Smooth muscle cell (in vitro differentiated cells): ENCODE results near the gene KLF3. TPM values are rescaled to one million over a fixed set of nuclear protein-coding genes. Genes with fewer than 3 reads are reported as not detected.

Experiments
- DNase-seq: peaks from one replicate; lab custom pipeline; 2025; ENCODE audit not compliant: unreplicated experiment; lab: John Stamatoyannopoulos, UW
- H2AFZ ChIP-seq: fragments of 200-600 bp; sonication (generic); 2 replicates; pipeline ENCODE4 v1.6.0; 2016; ENCODE audit warnings: antibody characterized with exemption, low read depth, mild to moderate bottlenecking
- H3F3A ChIP-seq: fragments of 200-600 bp; sonication (generic); 2 replicates; pipeline ENCODE4 v1.6.0; 2017; ENCODE audit warnings: antibody characterized with exemption, low read depth
- H3K27ac ChIP-seq: fragments of 200-600 bp; sonication (generic); 2 replicates; pipeline ENCODE4 v1.5.1; 2016; ENCODE audit warnings: low read depth, mild to moderate bottlenecking
- H3K27me3 ChIP-seq: fragments of 200-600 bp; sonication (generic); 2 replicates; pipeline ENCODE4 v1.6.1; 2016; ENCODE audit warnings: low read depth, mild to moderate bottlenecking
- H3K36me3 ChIP-seq: fragments of 200-600 bp; sonication (generic); 2 replicates; pipeline ENCODE4 v1.5.1; 2016; ENCODE audit warnings: low read depth
- H3K4me1 ChIP-seq: fragments of 200-600 bp; sonication (generic); 2 replicates; pipeline ENCODE4 v1.5.1; 2016; ENCODE audit warnings: low read depth
- H3K4me2 ChIP-seq: fragments of 200-600 bp; sonication (generic); 2 replicates; pipeline ENCODE4 v1.6.0; 2016; ENCODE audit warnings: mild to moderate bottlenecking
- H3K4me3 ChIP-seq: fragments of 200-600 bp; sonication (generic); 2 replicates; pipeline ENCODE4 v1.5.1; 2016; ENCODE audit warnings: mild to moderate bottlenecking
- H3K79me2 ChIP-seq: fragments of 200-600 bp; sonication (generic); 2 replicates; pipeline ENCODE4 v1.6.0; 2016; ENCODE audit warnings: low read depth, mild to moderate bottlenecking
- H3K9ac ChIP-seq: fragments of 200-600 bp; sonication (generic); 2 replicates; pipeline ENCODE4 v1.6.0; 2016; ENCODE audit warnings: low read depth
- H3K9me3 ChIP-seq: fragments of 200-600 bp; sonication (generic); replicated peaks from 2 replicates; pipeline ENCODE4 v1.5.1; 2016; ENCODE audit warnings: low read depth
- H4K20me1 ChIP-seq: fragments of 200-600 bp; sonication (generic); 2 replicates; pipeline ENCODE4 v1.6.0; 2016; ENCODE audit warnings: low read depth
- WGBS: methylation state at CpG from one replicate; pipeline ENCODE4 v1.1.7; 2016; ENCODE audit warnings: low lambda C conversion rate; 5-methylcytosine and 5-hydroxymethylcytosine counted together
- polyA plus RNA-seq: library from polyadenylated mRNA; unstranded; fragments of >200 nt; fragmentation: Nextera tagmentation; extraction: Ambion mirVana; gene quantifications from 2 replicates; pipeline ENCODE4 v1.2.1, GENCODE V29; 2016
- total RNA-seq: library from RNA; depleted of rRNA; stranded (reverse); fragments of >200 nt; gene quantifications from 2 replicates; pipeline ENCODE4 v1.2.3, GENCODE V29; 2014
- TF ChIP-seq, protein P1 (sequence below): fragments of 200-600 bp; sonication (generic); IDR thresholded peaks from 2 replicates; pipeline ENCODE4 v1.5.1; 2017; ENCODE audit warnings: borderline replicate concordance, mild to moderate bottlenecking, antibody characterized with exemption; ENCODE audit not compliant: insufficient read depth, poor library complexity, severe bottlenecking

Gene KLF3
- total and polyA plus RNA-seq, 2 experiments from 2014 or later, result 26.0 to 37.5 TPM

DNA sequence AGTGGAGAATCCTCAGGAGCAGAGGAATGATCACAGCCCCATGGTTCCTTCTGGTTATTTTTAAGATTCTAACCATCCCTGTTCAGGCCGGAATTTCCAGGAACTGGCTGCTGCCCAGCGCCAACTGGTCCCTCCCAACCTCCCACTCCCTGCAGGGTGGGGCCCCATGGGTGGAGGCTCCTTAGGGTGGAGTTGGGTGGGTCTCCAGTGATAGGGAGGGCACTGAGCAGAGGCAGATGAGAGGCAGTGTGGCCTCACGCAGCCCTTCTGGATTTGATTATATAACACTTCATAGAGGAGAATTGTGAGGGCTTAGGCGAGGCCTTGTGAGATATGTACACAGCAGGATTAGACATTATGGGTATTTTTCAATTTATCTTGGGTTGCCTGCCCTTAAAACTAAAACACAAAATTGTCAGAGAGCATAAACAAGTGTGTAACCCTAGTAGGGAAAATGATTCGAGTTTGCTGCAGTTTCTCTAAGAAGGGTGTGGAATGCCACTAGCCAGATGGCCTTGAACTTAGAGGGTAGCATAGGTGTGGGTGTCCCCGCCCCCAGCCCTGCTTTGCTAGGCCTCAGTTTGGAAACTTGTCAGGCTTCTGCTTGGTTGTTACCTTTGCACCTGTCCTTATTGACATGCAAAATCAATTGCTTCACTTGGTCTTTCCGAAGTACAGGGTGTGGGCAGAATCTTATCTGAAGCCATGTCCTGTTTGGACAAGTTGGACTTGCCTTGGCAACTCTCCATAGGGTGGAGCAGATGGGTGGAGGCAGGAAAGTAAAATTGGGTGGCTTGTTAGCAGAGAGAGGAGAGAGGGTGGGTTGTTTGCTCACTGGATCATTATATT lies 9.4 kb downstream of the KLF3 start:
- no peaks in the 10 kb centered on the region for H3K27me3 ChIP-seq
- 27% methylated on average over 7 of the region's 7 CpGs for WGBS
- DNase-seq, result no peak
- peaks cover 33% of the 10 kb centered on the region for H3F3A ChIP-seq
- peak overlapping the region; percentile 64 for H3K4me2 ChIP-seq
- no peaks in the 10 kb centered on the region for H3K9me3 ChIP-seq
- peaks cover 83% of the 10 kb centered on the region for H3K79me2 ChIP-seq
- peak overlapping the region; percentile 99 for H3K27ac ChIP-seq
- TF ChIP-seq, protein P1, sequence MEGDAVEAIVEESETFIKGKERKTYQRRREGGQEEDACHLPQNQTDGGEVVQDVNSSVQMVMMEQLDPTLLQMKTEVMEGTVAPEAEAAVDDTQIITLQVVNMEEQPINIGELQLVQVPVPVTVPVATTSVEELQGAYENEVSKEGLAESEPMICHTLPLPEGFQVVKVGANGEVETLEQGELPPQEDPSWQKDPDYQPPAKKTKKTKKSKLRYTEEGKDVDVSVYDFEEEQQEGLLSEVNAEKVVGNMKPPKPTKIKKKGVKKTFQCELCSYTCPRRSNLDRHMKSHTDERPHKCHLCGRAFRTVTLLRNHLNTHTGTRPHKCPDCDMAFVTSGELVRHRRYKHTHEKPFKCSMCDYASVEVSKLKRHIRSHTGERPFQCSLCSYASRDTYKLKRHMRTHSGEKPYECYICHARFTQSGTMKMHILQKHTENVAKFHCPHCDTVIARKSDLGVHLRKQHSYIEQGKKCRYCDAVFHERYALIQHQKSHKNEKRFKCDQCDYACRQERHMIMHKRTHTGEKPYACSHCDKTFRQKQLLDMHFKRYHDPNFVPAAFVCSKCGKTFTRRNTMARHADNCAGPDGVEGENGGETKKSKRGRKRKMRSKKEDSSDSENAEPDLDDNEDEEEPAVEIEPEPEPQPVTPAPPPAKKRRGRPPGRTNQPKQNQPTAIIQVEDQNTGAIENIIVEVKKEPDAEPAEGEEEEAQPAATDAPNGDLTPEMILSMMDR, result no peak
- H4K20me1 ChIP-seq, result peaks cover 82% of the 10 kb centered on the region
- no peaks in the 10 kb centered on the region for H3K36me3 ChIP-seq
- H3K9ac ChIP-seq, result no peak overlapping the region
- peaks cover 74% of the 10 kb centered on the region for H3K4me1 ChIP-seq
- peak overlapping the region; percentile 15 for H3K4me3 ChIP-seq
- H2AFZ ChIP-seq, result no peak overlapping the region

DNA sequence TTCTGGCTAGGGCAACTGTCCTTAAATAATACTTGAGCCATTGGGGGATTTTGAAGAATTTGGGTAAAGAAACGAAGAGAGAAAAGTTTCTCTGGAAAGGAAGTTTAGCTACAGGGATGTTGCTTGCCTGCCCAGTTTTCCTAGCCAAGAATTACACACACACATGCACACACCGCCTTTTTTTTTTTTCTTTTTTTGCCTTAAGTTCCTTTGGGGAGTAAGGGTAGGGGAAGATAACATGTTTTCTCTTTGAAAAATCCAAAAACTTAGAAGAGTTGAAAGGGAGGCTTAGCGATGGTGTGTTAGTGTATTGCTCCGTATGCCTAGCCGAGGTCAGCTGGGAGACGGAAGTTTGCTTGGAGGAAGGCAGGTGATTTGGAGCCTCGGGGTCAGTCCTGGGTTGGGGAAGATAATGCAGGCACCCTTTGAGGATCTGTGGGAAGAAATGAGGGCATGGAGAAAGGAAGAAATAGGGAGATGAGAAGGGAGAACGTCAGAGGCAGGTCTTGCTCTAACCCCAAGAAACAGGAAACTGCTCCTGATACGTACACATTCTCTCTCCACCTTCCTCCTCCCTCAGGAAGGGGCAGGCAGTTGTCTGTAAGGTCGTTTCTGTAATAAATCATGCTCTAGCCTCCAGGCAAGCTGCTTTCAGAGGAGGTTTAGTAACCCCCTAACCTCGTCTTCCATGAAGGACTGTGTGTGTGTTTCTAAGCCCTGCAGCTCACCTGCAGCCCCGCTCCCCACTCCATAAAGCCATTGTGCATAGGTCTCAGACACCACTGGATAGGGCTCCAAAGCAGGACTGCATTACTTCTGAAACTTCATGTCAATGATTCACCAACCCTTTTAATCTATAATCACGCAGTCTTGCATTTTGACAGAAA lies 10.5 kb downstream of the KLF3 start:
- Histone ChIP-seq H3K4me2 (peak overlapping the region; percentile 64), H3K9ac (no peak overlapping the region), H2AFZ (no peak overlapping the region), H4K20me1 (peaks cover 94% of the 10 kb centered on the region), H3F3A (peaks cover 35% of the 10 kb centered on the region), H3K79me2 (peaks cover 83% of the 10 kb centered on the region), H3K27ac (peak overlapping the region; percentile 99), H3K36me3 (peaks cover 4% of the 10 kb centered on the region), H3K4me3 (peak overlapping the region; percentile 15), H3K27me3 (no peaks in the 10 kb centered on the region), H3K9me3 (no peaks in the 10 kb centered on the region), H3K4me1 (peaks cover 63% of the 10 kb centered on the region)
- WGBS, result 40% methylated on average over 13 of the region's 13 CpGs
- TF ChIP-seq, protein P1, result no peak
- DNase-seq, result no peak

DNA sequence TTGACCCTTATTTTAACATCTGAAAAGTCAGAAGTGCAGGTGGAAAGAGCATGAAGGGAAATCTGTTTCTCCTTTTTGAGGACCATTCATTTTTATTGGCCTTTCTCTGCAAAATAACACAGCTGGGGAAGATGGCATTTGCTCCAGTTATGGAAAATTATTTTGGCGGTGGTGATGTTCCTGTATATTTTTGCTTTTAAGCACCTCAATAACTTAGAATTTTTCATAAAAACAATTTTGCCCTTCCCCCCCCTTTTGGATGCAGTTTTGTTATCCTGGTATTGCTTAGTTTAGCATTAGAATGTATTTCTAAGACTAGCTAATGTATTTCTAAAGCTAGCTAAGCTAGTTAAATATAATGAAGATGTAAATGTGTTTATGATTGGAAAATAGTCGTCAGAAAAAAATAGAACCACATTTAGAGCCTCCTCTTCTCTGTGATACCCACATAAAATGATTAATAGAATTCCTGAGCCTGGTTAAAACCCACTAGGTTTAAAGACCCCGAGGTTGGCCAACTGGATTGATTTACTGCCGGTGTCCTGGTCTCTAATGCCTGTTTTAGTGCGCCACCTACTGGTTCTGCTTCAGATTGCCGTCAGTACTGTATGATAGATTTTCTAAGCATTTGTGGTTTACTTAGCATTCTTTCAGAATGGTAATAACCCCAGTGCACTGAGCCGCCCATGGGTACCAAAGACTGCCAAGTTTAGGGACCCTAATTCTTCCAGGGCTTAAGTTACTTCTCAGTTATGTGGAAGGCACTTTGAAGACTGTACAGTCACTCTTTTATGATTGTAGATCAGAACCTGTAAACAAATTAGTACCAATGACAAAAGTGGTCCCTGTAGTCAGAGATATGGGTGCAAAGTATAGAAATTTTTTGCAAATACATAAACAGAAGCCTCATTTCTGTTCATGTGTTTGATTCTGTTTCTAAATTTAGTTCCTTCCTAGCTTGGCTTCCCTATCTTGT lies 11.4 kb downstream of the KLF3 start:
- H2AFZ ChIP-seq, result no peak overlapping the region
- peaks cover 98% of the 10 kb centered on the region for H4K20me1 ChIP-seq
- H3K9ac ChIP-seq, result no peak overlapping the region
- peaks cover 34% of the 10 kb centered on the region for H3F3A ChIP-seq
- H3K9me3 ChIP-seq, result no peaks in the 10 kb centered on the region
- H3K27ac ChIP-seq, result peak overlapping the region; percentile 99
- H3K79me2 ChIP-seq, result peaks cover 84% of the 10 kb centered on the region
- H3K4me3 ChIP-seq, result peak overlapping the region; percentile 15
- peaks cover 4% of the 10 kb centered on the region for H3K36me3 ChIP-seq
- DNase-seq, result peak; percentile 33
- TF ChIP-seq, protein P1, result peak; percentile 91
- WGBS, result 14% methylated on average over 7 of the region's 7 CpGs
- H3K4me2 ChIP-seq, result peak overlapping the region; percentile 64
- H3K27me3 ChIP-seq, result no peaks in the 10 kb centered on the region
- H3K4me1 ChIP-seq, result peaks cover 56% of the 10 kb centered on the region
